Ovary (tissue), 3 donors: ENCODE data around the gene EGLN1.

Experiments
- CTCF ChIP-seq, 3 donors: fragments of 450-650 bp in 2 of 3; fragments of 200-600 bp in 1 of 3; IDR thresholded peaks; one replicate each; pipeline versions ENCODE4 v1.5.1 to v1.8.0; 2016 to 2022; ENCODE audit warnings: antibody characterized with exemption in 3 of 3, mild to moderate bottlenecking in 1 of 3
- EP300 ChIP-seq: sonication (generic); formaldehyde crosslinking; IDR thresholded peaks from one replicate; pipeline ENCODE4 v1.6.1; 2017; ENCODE audit warnings: antibody characterized with exemption
- donor health status: DM: no; HTN: no; CAD: no.

DNA sequence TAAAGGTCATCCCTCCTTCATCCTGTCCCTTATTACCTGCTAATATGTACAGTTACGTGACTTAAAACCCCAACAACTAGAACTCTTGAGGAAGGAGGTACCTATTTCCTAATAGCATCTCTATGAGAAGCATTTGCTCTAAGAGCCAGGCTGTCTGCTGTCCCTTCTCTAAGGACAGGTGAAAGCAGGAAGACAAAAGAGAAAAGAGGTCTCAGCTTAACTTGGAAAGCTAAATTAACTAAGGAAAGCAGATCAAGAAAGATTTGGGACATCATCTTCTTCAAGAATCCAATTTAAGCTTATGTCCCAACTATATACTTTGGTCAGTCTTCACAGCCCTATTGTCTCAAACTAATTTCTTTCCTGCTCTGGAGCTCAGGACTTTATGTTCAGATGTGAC lies 2.9 kb downstream of the EGLN1 start:
- TF ChIP-seq CTCF (IDR thresholded peaks at IDR 0.05) (no peak), EP300 (no peak)
